Vagina (tissue), 2 donors: ENCODE results near the gene TATDN3.

Experiments
- POLR2A ChIP-seq, 2 donors: fragments of 450-650 bp; IDR thresholded peaks; one replicate each; pipeline ENCODE4 v1.6.1; 2017; ENCODE audit warnings: antibody characterized with exemption in 2 of 2, mild to moderate bottlenecking in 2 of 2, moderate library complexity in 2 of 2
- POLR2AphosphoS5 ChIP-seq, 2 donors: sonication (generic); formaldehyde crosslinking; IDR thresholded peaks; one replicate each; pipeline ENCODE4 v1.9.0; 2017; ENCODE audit warnings: antibody characterized with exemption in 2 of 2, mild to moderate bottlenecking in 2 of 2, low read depth in 1 of 2; ENCODE audit not compliant: insufficient read depth in 1 of 2
- TF ChIP-seq, protein P1 (sequence below), 3 experiments: fragments of 450-650 bp in 2 of 3; fragments of 200-600 bp in 1 of 3; sonication (generic) in 1 of 3; IDR thresholded peaks; one replicate each; pipeline ENCODE4 v1.5.1; 2017 to 2019; ENCODE audit warnings: antibody characterized with exemption in 3 of 3, mild to moderate bottlenecking in 2 of 3, moderate library complexity in 2 of 3

GRCh38 chr1:212862111-212862690, 70.5 kb downstream of the TATDN3 start:
- TF ChIP-seq, protein P1, sequence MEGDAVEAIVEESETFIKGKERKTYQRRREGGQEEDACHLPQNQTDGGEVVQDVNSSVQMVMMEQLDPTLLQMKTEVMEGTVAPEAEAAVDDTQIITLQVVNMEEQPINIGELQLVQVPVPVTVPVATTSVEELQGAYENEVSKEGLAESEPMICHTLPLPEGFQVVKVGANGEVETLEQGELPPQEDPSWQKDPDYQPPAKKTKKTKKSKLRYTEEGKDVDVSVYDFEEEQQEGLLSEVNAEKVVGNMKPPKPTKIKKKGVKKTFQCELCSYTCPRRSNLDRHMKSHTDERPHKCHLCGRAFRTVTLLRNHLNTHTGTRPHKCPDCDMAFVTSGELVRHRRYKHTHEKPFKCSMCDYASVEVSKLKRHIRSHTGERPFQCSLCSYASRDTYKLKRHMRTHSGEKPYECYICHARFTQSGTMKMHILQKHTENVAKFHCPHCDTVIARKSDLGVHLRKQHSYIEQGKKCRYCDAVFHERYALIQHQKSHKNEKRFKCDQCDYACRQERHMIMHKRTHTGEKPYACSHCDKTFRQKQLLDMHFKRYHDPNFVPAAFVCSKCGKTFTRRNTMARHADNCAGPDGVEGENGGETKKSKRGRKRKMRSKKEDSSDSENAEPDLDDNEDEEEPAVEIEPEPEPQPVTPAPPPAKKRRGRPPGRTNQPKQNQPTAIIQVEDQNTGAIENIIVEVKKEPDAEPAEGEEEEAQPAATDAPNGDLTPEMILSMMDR (IDR thresholded peaks at IDR 0.05) = no peak
- TF ChIP-seq POLR2A (IDR thresholded peaks at IDR 0.05) (no peak), POLR2AphosphoS5 (IDR thresholded peaks at IDR 0.05; ENCODE audit: insufficient read depth in 1 of 2, low read depth in 1 of 2) (no peak)
